CD14-positive monocyte (primary cell): ENCODE data around the gene PTPRN2. TPM values are rescaled to one million over a fixed set of nuclear protein-coding genes. Genes with fewer than 3 reads are reported as not detected.

Experiments used
- DNase-seq, 3 donors: peaks; one replicate each; pipeline ENCODE4 v3.0.0-alpha.2; 2011 to 2022
- H2AFZ ChIP-seq: 2 replicates; pipeline ENCODE4 v1.6.0; 2012; ENCODE audit warnings: mild to moderate bottlenecking, low read depth, low read length, inconsistent platforms; ENCODE audit not compliant: insufficient read depth, poor library complexity, severe bottlenecking
- H3K27ac ChIP-seq, 2 donors: 1 replicate in 1 of 2; 2 replicates in 1 of 2; pipeline ENCODE4 v1.5.1; 2012 to 2013; ENCODE audit warnings: low read length in 2 of 2, control low read depth in 1 of 2, inconsistent platforms in 1 of 2, low read depth in 1 of 2, mild to moderate bottlenecking in 1 of 2
- H3K27me3 ChIP-seq, 2 donors: one replicate each; pipeline versions ENCODE4 v1.6.0 to v1.6.1; 2011 to 2013; ENCODE audit warnings: low read length in 2 of 2; ENCODE audit not compliant: control insufficient read depth in 2 of 2, insufficient read depth in 2 of 2
- H3K36me3 ChIP-seq, 2 donors: replicated peaks in 1 of 2; 1 replicate in 1 of 2; 2 replicates in 1 of 2; pipeline versions ENCODE4 v1.5.1 to v1.6.1; 2012 to 2013; ENCODE audit warnings: low read length in 2 of 2, control low read depth in 1 of 2, inconsistent platforms in 1 of 2, mild to moderate bottlenecking in 1 of 2; ENCODE audit not compliant: insufficient read depth in 2 of 2, control insufficient read depth in 1 of 2
- H3K4me1 ChIP-seq, 2 donors: 1 replicate in 1 of 2; 2 replicates in 1 of 2; pipeline versions ENCODE4 v1.5.1 to v1.6.1; 2012 to 2013; ENCODE audit warnings: low read length in 2 of 2, control low read depth in 1 of 2, inconsistent platforms in 1 of 2, mild to moderate bottlenecking in 1 of 2, moderate library complexity in 1 of 2; ENCODE audit not compliant: insufficient read depth in 2 of 2, control insufficient read depth in 1 of 2
- H3K4me2 ChIP-seq: replicated peaks from 2 replicates; pipeline ENCODE3; 2012; ENCODE audit warnings: low read length, moderate library complexity, mild to moderate bottlenecking; ENCODE audit not compliant: poor library complexity, severe bottlenecking; ENCODE audit errors: extremely low read depth
- H3K4me3 ChIP-seq, 3 experiments: fragments of 200-600 bp in 1 of 3; sonication (generic) in 1 of 3; replicated peaks in 1 of 3; 1 replicate in 2 of 3; 2 replicates in 1 of 3; pipeline ENCODE4 v1.5.1; 2011 to 2013; ENCODE audit warnings: low read length in 3 of 3, mild to moderate bottlenecking in 3 of 3, control low read depth in 2 of 3, low read depth in 2 of 3, inconsistent platforms in 1 of 3, moderate library complexity in 1 of 3
- H3K79me2 ChIP-seq: 2 replicates; pipeline ENCODE4 v1.6.0; 2012; ENCODE audit warnings: mild to moderate bottlenecking, control low read depth, inconsistent platforms, low read length, moderate library complexity; ENCODE audit not compliant: insufficient read depth
- H3K9ac ChIP-seq: 2 replicates; pipeline ENCODE4 v1.6.0; 2017; ENCODE audit warnings: low read length, mild to moderate bottlenecking; ENCODE audit not compliant: insufficient read depth, poor library complexity, severe bottlenecking
- H3K9me3 ChIP-seq, 2 donors: replicated peaks in 1 of 2; 1 replicate in 1 of 2; 2 replicates in 1 of 2; pipeline versions ENCODE4 v1.5.1 to v1.6.1; 2012 to 2013; ENCODE audit warnings: low read length in 2 of 2, control low read depth in 1 of 2; ENCODE audit not compliant: control insufficient read depth in 1 of 2, insufficient read depth in 1 of 2
- H4K20me1 ChIP-seq: 2 replicates; pipeline ENCODE4 v1.6.0; 2012; ENCODE audit warnings: mild to moderate bottlenecking, low read length, control low read depth, moderate library complexity; ENCODE audit not compliant: insufficient read depth
- H3K27ac Mint-ChIP-seq, 7 donors: one replicate each; pipeline ENCODE4 v1.8.0; 2020; ENCODE audit warnings: mild to moderate bottlenecking in 7 of 7, mixed read lengths in 7 of 7, moderate library complexity in 6 of 7, inconsistent platforms in 2 of 7
- H3K27me3 Mint-ChIP-seq, 3 donors: one replicate each; pipeline ENCODE4 v1.8.0; 2021 to 2022; ENCODE audit warnings: low read depth in 3 of 3, mild to moderate bottlenecking in 3 of 3, mixed read lengths in 3 of 3, moderate library complexity in 3 of 3, inconsistent platforms in 1 of 3
- H3K36me3 Mint-ChIP-seq, 2 donors: one replicate each; pipeline ENCODE4 v1.8.0; 2020; ENCODE audit warnings: mixed read lengths in 2 of 2, inconsistent platforms in 1 of 2, mild to moderate bottlenecking in 1 of 2
- H3K4me1 Mint-ChIP-seq: one replicate; pipeline ENCODE4 v1.8.0; 2020; ENCODE audit warnings: mild to moderate bottlenecking, mixed read lengths
- H3K4me3 Mint-ChIP-seq, 2 donors: one replicate each; pipeline ENCODE4 v1.8.0; 2020; ENCODE audit warnings: mild to moderate bottlenecking in 2 of 2, mixed read lengths in 2 of 2, moderate library complexity in 1 of 2
- H3K9me3 Mint-ChIP-seq, 7 donors: one replicate each; pipeline ENCODE4 v1.8.0; 2020 to 2022; ENCODE audit warnings: mixed read lengths in 7 of 7, mild to moderate bottlenecking in 6 of 7, moderate library complexity in 6 of 7, inconsistent platforms in 2 of 7
- CTCF ChIP-seq: fragments of 200-600 bp; IDR thresholded peaks from one replicate; pipeline ENCODE4 v1.8.0; 2022; ENCODE audit warnings: antibody characterized with exemption, mild to moderate bottlenecking
- WGBS: methylation state at CpG from one replicate; pipeline ENCODE4 v1.1.5; 2013; ENCODE audit warnings: missing lambda C conversion rate; ENCODE audit not compliant: insufficient coverage; 5-methylcytosine and 5-hydroxymethylcytosine counted together
- intact Hi-C, 2 donors: fragments of 100-400 bp; cut with micrococcal nuclease; formaldehyde crosslinking; loops; one replicate each; pipeline versions ENCODE4 v1.15.0 to v1.15.1; 2023
- polyA plus RNA-seq, 3 donors: library from polyadenylated mRNA; depleted of rRNA in 1 of 3; unstranded in 2 of 3; stranded (reverse) in 1 of 3; fragments of 300-500 nt in 2 of 3; fragments of >200 nt in 1 of 3; fragmentation: Illumina TruSeq in 2 of 3; gene quantifications; 1 replicate in 2 of 3; 2 replicates in 1 of 3; pipeline ENCODE4 v1.2.3, GENCODE V29; 2012 to 2021

Gene PTPRN2
- polyA plus RNA-seq, 3 donors = 0.25 to 1.4 (median 0.97) TPM

GRCh38 chr7:157668884-157669767 lies 918.5 kb downstream of the PTPRN2 start:
- Histone ChIP-seq H3K9ac (no peak overlapping the region), H3K4me2 (peak overlapping the region; percentile 19), H3K79me2 (no peaks in the 10 kb centered on the region), H3K27ac (no peak overlapping the region), H3K4me1 (peaks cover 0 to 9% of the 10 kb centered on the region in 2 donors), H4K20me1 (no peaks in the 10 kb centered on the region), H3K36me3 (no peaks in the 10 kb centered on the region), H3K9me3 (no peaks in the 10 kb centered on the region), H3K27me3 (no peaks in the 10 kb centered on the region), H3K4me3 (no peak overlapping the region), H2AFZ (no peak overlapping the region)
- Mint-ChIP-seq H3K9me3 (peaks cover 0 to 7% (median 0%) of the 10 kb centered on the region in 7 donors), H3K36me3 (no peaks in the 10 kb centered on the region), H3K27me3 (peaks cover 6 to 12% (median 11%) of the 10 kb centered on the region in 3 donors), H3K27ac (no peak overlapping the region), H3K4me3 (peak overlapping the region in 1 of 2 donors; percentile 70), H3K4me1 (peaks cover 8% of the 10 kb centered on the region)
- intact Hi-C loops = no loop called here
- TF ChIP-seq CTCF = no peak
- DNase-seq = no peak
- WGBS = 72% methylated on average over 29 of the region's 33 CpGs

- H3K4me1 Mint-ChIP-seq = peaks cover 8% of the 10 kb centered on the region
- no peak for DNase-seq
- no peaks in the 10 kb centered on the region for H3K36me3 Mint-ChIP-seq
These were observed 919.3 kb downstream of the PTPRN2 start for GRCh38 chr7:157668221-157668883.

More at GRCh38 chr7:157668221-157668883, 919.3 kb downstream of the PTPRN2 start:
- WGBS = 16% methylated on average over 16 of the region's 22 CpGs
- H3K9me3 ChIP-seq = no peaks in the 10 kb centered on the region
- peaks cover 0 to 7% (median 0%) of the 10 kb centered on the region in 7 donors for H3K9me3 Mint-ChIP-seq
- peak overlapping the region; percentile 19 for H3K4me2 ChIP-seq
- no peak overlapping the region for H3K27ac ChIP-seq
- intact Hi-C loops = no loop called here
- TF ChIP-seq CTCF = no peak
- H3K4me3 Mint-ChIP-seq = peak overlapping the region in 1 of 2 donors; percentile 70
- H3K36me3 ChIP-seq = no peaks in the 10 kb centered on the region
- peaks cover 6 to 11% (median 9%) of the 10 kb centered on the region in 3 donors for H3K27me3 Mint-ChIP-seq
- H4K20me1 ChIP-seq = no peaks in the 10 kb centered on the region
- H2AFZ ChIP-seq = no peak overlapping the region
- H3K4me1 ChIP-seq = peaks cover 0 to 9% of the 10 kb centered on the region in 2 donors
- H3K27ac Mint-ChIP-seq = no peak overlapping the region
- H3K27me3 ChIP-seq = no peaks in the 10 kb centered on the region
- no peak overlapping the region for H3K9ac ChIP-seq
- no peak overlapping the region for H3K4me3 ChIP-seq
- no peaks in the 10 kb centered on the region for H3K79me2 ChIP-seq
